ENCODE data around the gene EXOC4.

EXOC4 gene

DNA sequence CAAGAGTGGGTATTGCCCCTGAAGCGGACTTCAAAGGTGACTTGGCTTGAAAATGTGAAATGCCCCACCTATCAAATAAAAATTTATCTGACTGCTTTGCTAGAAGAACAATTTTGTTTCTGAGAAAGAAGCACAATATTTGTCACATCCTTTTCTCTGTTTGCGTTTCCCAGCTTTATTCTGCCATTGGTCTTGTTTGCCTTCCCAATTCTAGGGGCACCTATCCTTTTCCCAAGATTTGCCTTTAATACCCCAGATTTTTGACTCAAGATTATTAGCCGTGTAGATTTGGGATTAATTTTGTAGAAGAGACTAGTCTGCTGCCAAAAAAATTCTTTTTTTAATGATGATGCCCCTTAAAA is 764.0 kb downstream of the EXOC4 start:
- no peak for DNase-seq

DNA sequence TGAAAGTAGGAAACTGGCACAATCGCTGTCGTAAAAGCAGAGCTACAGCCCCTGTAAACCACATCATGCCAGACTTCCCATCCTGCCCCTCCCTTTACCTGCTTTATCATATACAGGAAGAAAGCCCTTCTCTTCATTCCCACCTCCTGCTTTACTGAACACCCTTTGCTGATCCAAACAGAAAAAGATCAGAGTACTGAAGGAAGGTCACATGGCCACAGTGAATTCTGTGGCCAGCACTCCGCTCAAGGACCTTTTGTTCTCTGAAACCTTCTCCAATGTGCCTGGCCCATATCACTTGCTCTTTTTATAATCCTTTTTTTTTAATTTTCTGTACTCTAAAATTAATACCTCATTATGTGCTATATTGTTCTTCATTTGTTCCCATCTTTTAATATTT is 765.4 kb downstream of the EXOC4 start:
- DNase-seq, result no peak

DNA sequence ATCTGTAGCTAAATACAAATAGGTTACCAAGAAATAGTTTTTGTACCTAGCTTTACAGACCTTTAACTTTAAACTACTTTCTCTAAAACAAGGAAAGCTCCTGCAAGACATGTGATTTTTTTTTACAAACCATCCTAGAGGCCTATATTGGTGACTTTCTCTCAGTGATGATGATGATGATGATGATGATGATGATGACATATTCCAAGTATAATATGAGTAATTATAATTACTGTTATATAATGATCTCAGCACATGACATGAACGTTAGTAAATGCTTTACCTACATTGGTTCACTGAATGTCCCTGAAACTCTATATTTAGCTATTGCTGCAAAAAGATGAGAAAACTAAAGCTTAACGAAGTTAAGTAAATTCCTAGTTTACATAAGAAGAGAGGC is 766.4 kb downstream of the EXOC4 start:
- DNase-seq, result no peak

DNA sequence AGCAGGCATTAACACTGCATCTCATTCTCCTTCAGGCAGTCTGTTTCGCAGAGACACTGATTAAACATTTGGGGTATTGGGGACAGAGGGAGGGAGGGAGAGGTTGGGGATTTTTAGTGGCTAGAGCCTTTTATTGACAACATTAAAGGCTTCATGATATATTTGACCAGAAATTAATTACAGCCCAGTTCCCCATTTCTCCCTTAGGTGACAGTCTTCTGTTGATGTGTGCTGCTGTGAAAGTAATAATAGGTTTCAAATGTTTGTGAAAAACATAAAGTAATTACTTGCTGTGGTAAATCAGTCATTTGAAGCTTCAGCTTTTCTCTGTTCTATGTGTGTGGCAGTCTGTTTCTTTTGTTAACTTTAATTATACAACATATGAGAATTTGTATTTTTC is 769.0 kb downstream of the EXOC4 start:
- DNase-seq, result no peak

DNA sequence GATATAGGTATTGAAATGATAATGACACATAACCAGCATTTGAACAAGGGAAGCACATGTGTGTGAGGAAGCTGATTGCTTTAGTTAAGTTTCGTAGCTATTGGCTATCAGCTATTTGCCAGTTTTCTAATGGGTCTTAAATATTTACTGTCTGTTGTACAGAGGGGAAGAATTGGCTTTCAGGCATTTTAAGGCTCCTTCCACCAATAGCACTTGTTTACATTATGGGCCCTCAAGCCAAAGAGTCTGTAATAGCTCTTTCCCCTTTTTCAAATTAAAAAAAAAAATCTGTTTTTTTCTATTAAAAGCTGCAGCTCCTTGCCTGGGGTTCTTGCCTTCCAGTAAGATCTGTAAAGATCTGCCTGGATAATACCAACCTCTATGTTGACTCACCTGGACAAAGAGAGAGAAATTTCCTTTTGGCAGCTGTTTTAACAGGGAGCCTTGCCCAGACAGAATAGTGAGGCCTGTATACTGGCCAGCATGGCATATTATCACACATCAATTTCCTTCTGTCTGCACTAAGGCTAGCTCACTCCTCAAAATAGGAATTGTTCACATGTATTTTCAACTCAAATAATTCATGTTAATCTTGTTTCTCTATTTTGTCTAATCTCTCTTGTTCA is 769.5 kb downstream of the EXOC4 start:
- no peak for DNase-seq

DNA sequence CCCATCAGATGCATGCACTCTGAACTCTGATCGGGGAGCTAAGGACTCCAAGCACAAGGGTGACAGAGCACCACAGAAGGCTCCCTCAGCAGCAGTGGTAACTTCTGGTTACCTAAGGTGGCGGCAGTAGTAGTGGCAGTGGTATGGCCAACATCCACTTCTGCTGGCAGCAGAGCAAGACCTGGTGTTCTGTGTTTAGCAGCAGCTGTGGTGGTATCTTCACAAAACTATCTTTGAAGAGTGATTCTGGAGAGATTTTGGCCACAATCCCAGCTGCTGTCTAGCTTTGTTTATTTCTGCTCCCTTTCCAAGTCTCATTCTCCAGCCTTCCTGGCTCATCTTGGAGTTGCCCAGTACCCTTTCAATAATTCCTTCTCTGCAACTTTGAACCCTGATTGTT is 771.9 kb downstream of the EXOC4 start:
- DNase-seq, result no peak

DNA sequence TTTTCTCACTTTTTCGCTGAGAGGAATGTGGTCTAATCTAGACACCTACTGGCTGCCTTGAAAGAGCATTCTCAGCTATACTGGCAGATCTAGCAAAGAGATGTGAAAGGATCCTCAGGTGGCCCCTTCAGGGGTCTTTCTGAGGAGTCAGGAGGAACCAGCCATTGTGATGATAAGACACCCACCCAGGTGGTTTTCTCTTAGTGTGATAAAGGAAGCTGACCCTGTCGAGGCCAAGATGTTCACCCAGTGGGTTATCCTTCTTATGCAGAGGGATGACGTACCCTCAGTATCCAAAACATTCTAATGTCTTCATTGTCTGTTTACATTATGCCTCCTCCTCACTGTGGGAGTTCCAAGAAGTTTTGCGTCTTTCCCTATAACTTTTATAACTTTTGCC is 776.0 kb downstream of the EXOC4 start:
- DNase-seq, result no peak

DNA sequence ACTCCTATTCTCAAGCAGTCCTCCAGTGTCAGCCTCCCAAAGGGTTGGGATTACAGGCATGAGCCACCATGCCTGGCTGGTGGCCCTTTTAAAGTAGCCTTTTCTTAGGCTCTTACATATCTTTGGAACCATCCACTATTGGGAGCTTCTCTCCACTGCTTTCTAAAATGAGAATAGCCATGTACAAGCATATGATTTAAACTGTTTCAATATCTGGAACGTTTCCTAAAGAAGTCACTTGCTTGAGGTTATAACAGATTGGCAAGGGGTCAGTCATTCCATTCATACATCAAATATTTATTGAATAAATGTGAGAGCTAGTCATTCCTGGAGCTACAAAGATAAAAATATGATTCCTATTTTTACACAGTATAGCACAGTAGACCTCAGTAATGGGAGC is 776.9 kb downstream of the EXOC4 start:
- DNase-seq, result no peak

DNA sequence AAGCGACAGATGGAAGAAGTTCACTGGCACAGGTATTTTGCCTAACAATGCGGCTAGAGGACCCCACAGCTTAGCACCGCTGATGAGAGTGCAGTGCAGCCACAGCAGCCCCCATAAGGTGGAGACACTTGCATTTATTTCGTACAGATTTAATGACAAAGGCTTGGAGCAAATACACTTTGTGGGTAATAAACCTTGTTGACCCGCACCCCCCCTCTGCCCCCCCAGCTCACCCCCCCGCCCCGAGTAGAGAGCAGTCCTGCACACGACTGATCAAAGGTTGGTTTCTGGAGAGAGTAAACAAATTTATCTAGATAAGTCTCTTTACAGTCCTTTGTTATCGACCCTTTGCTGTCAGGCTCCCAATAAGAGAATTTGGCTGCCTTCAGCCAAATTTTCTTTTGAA is 777.6 kb downstream of the EXOC4 start:
- no peak for DNase-seq

DNA sequence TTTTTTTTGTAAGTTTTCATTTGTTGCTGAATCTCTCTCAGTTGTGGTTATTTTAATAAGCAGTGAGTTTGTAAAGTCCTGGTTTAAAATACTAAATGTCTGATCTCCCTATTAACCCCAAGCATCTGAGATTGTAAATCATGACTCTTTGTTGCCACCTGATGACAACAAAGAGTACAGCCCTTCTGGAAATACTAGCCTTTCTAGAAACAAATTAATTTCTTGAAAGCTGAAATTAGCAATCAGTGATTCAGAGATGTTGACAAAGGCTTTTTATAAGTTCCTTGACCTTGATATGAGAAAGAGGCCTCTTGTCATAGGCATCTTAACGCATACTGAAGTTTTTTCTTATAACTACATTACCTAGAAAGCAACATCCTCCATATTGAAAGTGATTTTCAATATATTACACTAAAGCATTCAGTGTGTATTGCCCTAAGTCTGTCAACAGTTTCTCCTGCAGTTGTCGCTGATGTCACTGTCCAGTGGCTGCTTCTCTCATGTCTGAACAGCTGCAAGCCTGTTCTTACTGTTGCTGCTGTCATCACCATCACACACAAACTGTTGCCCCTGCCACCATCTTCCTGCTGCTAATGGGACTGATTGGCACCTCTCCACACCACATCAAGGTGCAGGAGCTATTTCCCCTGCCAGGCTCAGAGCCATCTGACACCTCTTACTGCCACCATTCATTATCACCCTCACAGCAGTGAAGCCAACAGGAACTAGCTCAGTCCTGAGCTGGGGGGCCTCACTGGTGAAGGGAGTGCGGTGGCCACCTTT is 779.1 kb downstream of the EXOC4 start:
- no peak for DNase-seq

DNA sequence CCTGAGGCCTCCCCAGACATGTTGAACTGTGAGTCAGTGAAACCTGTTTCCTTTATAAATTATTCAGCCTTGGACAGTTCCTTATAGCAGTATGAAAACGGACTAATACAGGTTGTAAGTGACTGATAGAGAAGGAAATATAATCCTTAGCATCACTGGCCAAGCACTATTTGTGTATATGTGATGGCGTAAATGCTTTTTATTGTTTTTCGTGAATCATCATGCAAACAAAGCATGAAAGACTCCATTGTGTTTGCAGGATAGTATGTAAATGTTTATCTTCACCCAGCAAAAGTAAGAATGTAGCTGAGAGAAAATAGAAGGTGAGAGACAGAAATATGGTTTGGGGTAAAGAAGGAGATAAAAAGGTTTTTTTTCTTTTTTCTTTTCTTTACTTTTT is 781.8 kb downstream of the EXOC4 start:
- DNase-seq, result no peak

DNA sequence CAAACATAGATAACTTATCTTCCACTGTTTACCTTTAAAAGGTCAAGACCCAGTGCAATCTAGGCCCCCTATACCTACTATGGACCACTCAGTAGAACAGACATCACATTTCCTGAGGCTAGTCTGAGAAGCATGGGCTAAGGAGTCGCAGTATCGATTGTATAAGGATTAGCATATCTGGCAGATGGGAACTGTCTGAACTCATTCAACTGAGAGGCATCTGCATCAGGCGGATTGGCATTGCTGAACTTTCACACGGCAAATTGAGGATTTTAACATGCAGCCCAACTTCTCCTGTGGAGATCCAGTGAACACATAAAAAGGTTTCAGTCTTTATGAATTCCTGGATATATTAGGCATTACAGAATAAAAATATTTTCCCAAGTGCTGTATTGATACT is 785.1 kb downstream of the EXOC4 start:
- no peak for DNase-seq

DNA sequence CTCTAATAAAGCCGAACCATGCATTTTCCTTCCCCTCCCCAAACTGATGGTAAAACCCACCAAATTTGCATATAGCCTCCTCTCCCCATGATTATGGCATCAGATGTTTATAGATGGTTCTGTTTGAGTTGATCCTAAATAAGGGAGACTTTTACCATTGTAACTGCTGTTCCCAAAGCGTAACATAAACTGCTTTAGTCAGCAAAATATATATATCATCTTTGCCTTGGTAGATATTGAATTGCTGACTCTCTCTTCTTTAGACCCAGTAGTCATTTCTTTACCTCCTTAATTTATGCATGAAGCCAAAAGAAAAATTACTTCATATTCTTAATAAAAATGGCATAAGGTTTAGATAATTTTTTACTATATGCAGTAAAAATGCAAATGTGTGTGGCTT is 788.1 kb downstream of the EXOC4 start:
- DNase-seq, result no peak

DNA sequence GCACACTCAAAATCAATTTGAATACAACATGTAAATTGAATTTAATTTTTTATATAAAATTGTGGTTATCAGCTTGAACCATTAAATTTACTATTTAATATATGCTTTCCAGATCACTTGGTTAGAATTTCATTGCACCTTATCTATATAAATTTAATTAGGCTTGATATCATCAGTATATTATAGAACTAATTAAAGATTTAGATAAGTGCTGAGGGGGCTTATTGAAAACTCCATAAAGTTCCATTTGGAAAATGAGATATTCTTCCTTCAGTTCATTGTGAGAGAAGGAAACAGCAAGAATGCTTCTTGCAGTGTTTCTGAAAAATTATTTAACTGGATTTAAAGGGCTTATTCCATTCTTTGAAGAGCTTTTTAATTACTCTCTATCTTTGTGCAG is 788.6 kb downstream of the EXOC4 start:
- DNase-seq, result no peak

DNA sequence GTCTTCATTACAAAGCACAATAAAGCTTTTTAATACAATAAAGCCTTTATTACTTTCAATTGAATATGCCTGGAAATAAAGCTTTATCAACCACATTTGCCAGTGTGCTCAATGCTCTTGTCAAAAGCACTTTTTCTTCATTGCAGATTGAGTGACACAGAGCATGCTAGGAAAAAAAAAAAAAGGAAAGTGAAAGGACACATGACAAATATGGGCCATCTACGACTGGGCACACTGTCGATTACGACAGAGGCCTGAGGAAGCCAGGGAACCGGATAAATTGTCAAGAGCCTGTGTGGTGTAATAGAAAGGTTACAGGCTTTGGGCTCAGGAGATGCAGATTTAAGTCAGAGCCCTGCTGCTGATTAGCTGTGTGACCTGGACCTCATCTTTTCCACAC is 789.4 kb downstream of the EXOC4 start:
- DNase-seq, result no peak

DNA sequence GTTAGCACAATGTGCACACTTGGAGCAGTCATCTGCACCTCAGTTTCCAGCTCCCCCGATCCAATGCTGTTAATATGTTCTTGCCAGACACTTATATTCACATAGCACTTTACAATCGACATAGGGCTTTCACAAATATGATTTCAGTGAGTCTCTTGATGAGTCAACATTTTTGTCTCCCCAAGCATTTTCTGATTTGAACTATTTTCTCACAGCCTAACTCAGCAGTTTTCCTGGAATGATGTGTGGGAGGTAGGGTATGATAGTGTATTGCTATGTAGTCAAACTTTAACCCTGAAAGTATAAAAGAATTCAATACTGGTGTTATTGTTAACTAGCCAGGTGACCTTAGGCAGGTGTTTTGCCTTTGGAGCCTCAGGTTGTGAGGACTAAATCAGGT is 791.8 kb downstream of the EXOC4 start:
- DNase-seq, result no peak

DNA sequence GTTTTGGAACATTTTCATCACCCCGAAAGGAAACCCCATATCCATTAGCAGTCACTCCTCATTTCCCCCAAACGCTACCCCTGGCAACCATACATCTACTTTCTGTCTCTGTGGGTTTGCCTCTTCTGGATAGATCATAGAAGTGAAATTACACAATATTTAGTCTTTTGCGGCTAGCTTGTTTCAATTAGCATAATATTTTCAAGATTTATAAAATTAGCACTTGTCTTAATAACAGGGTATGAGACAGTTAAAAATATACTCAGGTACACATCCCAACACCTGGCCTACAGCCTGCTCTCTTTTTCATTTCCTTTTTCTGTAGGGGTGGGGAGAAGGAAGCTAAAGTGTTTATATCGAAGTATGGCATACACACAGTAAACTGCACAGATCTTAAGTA is 792.8 kb downstream of the EXOC4 start:
- DNase-seq, result no peak

DNA sequence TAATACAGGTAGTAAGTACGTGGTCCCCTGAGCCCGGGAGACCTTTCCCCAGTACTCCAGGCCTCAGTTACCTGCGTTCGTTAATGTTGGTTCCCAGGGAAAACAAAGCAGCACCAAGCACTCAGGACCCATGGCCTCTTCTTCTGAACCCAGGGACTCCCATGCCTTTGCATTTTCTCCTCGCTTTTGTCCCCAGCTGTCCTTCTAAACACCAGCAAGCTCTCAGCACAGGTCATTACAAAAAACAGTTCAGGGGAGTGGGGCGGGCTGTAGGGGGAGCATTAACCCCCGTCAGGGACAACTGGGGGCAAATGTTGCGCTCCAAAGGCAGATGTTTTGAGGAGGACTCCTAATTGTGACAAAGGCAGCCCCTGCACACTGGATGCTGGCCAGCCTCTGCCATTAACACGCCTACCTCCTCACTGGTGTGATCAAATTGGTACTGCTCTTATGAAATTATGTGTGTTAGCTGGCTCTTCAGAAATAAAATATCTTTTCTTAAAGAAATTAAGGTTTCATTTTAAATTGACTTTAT is 793.8 kb downstream of the EXOC4 start:
- DNase-seq, result no peak

DNA sequence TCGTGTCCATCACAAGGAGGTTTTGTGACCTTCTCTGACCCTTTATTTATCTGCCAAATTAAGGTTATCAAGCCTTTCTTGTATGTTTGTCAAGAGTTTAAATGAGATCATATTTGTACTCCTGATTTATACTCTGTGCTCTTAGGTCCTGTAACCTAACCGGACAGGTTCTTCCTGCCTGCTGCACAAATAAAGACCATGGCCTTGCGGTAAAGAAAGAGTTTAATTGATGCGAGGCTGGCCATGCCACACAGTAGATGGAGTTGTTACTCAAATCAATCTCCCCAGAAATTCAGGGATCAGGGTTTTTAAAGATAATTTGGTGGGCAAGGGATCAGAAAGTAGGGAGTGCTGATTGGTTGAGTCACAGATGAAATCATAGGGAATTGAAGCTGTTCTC is 794.8 kb downstream of the EXOC4 start:
- no peak for DNase-seq

DNA sequence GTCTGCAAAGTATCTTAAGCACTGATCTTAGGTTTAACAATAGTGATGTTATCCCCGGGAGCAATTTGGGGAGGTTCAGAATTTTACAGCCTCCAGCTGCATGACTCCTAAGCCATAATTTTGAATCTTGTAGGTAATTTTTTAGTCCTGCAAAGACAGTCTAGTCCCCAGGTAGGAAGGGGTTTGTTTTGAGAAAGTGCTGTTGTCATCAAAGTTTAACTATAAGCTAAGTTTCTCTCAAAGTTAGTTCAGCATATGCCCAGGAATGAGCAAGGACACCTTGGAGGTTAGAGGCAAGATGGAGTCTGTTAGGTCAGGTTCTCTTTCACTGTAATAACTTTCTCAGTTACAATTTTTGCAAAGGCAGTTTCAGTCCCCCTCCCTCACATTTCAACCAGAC is 795.3 kb downstream of the EXOC4 start:
- no peak for DNase-seq

DNA sequence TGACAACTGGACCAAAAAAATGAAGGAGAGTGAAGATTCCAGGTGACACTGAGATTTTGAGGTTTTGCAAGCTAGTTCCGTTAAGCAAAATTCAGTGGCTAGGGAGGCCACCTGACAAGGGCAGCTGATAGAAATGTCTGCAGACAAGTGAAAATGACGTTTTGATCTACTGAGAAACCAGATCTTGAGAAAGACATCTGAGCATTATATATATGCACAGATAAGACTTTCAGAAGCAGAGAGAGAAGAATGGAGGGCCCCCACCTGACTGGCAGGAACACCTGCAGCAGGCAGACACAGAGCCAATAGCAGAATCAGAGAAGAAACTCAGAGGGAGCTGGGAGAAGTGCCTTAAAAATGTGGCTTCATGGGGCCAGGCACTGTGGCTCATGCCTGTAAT is 798.1 kb downstream of the EXOC4 start:
- no peak for DNase-seq

DNA sequence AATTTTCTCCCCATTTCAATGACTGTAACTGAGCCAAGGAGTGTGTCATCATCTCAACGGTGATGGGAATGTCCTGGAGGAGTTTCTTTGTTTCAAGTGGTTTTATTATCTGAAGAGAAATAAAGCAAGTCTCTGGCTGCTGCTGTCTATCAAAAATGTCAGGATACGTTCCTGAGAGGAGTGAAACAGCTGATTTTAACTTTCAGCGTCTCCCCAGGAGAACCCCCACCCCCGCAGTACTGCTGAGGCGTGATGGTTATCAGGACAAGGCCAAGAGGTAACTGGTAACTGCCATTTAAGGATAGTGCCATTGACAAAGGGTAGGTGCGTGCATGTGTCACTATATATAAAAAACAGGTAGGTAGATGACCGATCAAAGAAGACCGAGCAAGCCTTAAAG is 803.9 kb downstream of the EXOC4 start:
- no peak for DNase-seq

DNA sequence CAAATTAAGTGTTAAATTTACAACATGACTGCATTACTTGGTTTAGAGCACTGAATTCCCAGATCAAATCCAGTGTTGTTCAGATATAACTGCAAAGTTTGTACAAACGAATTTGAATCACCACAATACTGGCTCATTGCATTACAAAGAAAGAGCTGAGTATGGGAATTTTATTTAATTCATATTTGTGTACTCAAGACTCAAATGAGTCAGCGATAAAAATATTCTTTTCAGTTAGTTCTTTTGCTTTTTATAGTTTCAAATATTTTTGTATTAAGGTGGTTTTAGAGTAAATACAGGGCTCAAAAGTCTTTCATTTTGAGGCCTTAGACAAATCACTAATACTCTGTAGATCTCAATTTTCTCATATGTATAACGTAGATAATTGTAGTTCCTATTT is 805.6 kb downstream of the EXOC4 start:
- no peak for DNase-seq

DNA sequence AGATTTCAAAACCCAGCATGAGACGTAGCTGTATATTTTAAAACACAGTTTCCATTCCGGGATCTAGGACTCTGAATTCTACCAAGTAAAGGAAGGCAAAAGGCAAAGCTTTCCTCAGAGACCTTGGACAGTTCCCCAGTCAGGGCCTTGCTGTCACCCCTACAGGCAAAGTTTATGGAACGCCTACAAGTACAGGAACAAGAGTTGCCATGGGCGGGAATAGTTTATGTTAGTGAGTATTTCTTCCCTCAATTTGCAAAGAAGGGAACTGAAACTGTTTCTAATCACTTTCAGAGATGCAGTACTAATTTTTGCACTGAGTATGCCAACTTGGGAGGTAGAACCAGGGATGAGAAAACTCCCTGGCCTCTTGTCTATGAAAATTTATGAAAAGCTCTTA is 806.1 kb downstream of the EXOC4 start:
- no peak for DNase-seq

DNA sequence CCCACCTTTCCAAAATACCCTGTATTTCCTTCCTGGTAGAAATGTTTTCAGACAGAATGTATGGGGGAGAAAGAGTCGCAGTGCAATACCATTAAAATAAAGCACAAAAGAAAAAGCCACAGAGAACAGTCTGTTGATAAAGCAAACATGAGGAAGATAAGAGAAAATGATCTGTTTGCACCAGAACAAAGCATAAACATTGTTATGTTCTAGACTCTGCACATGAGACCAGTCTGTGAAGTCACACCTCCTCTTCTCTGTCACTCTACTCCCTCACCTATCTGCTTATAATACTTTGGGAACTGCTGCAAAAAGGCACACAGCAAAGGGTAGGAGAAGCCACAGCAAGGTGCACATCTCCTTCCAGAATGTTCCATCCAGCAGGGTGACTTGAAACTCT is 807.0 kb downstream of the EXOC4 start:
- no peak for DNase-seq
